ENCODE measurements around the gene ST6GALNAC6. TPM values are rescaled to one million over a fixed set of nuclear protein-coding genes. Genes with fewer than 3 reads are reported as not detected.
A peak's percentile ranks its signal among the peaks of the same experiment; 100 is the strongest.
"Not testable (repeated sequence)": the region's sequence is repeated elsewhere in the genome, so short reads cannot be mapped to it uniquely, and the experiment has no call there.

Gene ST6GALNAC6
- total and polyA plus RNA-seq, 4 donors, result 28.3 to 59.8 (median 48.6) TPM

DNA sequence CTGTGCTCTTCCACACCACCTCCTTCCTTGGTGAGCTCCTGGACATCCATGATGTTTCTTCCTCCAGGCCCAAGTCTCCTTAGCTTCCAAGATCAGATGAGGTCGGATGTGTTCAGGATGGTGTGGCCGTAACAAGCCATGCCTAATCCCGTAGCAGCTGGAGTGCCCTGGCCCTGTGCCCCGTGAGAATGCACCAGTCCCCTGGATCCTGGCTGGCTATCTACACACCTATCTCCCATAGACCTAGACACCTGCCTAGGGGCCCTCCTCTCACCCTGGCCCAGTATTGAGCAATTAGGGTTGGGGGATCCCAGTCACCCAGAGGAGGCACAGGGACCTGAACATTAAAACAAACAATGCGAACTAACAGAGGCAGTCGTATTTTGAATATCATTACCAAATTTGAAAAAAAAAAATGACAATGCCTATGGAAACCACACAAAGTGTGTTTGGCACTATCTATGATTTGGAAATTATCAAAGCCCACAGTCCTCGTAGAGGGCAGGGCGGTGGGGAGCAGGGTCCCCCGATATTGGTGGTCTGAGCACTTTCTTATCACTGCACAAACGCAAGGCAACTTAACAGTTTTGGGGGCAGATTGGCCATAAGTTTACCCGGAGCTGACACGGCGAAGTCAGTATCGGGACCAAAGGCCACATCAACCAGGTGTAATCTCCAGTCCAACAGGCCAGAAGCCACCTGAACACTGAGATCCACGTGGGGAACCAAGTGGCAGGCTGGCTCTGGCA is 58.1 kb downstream of the ST6GALNAC6 start:
- no peaks in the 10 kb centered on the region for H3K27me3 ChIP-seq (ENCODE audit: control insufficient read depth in 3 of 3, insufficient read depth in 3 of 3, low read length in 2 of 3)
- ATAC-seq (ENCODE audit: insufficient read depth, low FRiP score) (no peak), DNase-seq (no peak)
- peak overlapping the region in 1 of 2 donors; percentile 65 for H3K27ac ChIP-seq (ENCODE audit: low read depth in 1 of 2, low read length in 1 of 2)
- no peak overlapping the region for H3K4me3 ChIP-seq
- H3K36me3 ChIP-seq (ENCODE audit: control insufficient read depth in 4 of 4, insufficient read depth in 4 of 4, low read length in 4 of 4), result peaks cover 0 to 12% (median 2%) of the 10 kb centered on the region in 4 donors
- H3K9ac ChIP-seq (ENCODE audit: insufficient read depth in 1 of 2, low read length in 2 of 2), result no peak overlapping the region
- H3K4me1 ChIP-seq (ENCODE audit: control insufficient read depth in 5 of 5, insufficient read depth in 5 of 5, low read length in 5 of 5), result peaks cover 13 to 40% (median 28%) of the 10 kb centered on the region in 5 donors
- TF ChIP-seq, protein P1, sequence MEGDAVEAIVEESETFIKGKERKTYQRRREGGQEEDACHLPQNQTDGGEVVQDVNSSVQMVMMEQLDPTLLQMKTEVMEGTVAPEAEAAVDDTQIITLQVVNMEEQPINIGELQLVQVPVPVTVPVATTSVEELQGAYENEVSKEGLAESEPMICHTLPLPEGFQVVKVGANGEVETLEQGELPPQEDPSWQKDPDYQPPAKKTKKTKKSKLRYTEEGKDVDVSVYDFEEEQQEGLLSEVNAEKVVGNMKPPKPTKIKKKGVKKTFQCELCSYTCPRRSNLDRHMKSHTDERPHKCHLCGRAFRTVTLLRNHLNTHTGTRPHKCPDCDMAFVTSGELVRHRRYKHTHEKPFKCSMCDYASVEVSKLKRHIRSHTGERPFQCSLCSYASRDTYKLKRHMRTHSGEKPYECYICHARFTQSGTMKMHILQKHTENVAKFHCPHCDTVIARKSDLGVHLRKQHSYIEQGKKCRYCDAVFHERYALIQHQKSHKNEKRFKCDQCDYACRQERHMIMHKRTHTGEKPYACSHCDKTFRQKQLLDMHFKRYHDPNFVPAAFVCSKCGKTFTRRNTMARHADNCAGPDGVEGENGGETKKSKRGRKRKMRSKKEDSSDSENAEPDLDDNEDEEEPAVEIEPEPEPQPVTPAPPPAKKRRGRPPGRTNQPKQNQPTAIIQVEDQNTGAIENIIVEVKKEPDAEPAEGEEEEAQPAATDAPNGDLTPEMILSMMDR (IDR thresholded peaks at IDR 0.05; ENCODE audit: control extremely low read depth, extremely low read depth), result no peak
- H3K9me3 ChIP-seq (ENCODE audit: control insufficient read depth in 4 of 4, insufficient read depth in 3 of 4, low read length in 3 of 4), result no peaks in the 10 kb centered on the region
- 78 to 83% methylated on average over 15 of the region's 15 CpGs for WGBS, 2 donors

DNA sequence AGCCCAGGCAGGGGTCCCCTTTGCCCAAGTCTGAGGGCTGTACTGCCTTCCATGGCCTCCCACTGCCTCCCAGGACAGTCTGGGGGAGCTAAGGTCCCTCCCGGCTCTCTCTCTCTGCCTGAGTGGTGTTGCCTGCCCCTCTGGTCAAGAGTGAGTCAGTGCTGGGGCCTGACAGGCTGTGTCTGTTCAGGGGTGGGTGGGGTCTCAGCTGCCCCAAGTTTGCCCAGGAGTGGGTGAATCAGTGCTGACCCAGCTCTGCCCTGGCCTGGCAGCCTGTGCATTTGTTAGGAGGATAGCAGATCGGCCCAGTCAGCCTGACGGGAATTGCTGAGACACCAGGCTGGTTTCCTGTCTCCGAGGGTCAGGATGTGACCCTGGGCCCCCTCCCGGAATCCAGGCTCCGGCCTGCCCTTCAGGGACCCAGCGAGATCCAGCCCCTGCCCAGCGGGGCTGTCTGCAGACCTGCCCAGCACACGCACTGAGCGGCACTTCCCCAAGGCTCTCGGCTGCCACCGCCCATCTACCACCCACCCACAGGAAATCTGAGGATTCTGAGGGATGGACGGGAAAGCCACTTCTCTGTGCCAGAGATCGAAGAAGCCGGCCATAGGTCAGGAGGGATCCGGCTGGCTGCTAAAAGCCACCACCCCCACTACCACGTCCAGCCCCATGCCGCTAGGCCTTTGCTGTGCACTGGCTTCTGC is 60.9 kb downstream of the ST6GALNAC6 start:
- H3K27me3 ChIP-seq (ENCODE audit: control insufficient read depth in 3 of 3, insufficient read depth in 3 of 3, low read length in 2 of 3), result no peaks in the 10 kb centered on the region
- H3K27ac ChIP-seq (ENCODE audit: low read depth in 1 of 2, low read length in 1 of 2), result peak overlapping the region; percentile 79 to 96
- TF ChIP-seq, protein P1 (IDR thresholded peaks at IDR 0.05; ENCODE audit: control extremely low read depth, extremely low read depth), result no peak
- no peaks in the 10 kb centered on the region for H3K9me3 ChIP-seq (ENCODE audit: control insufficient read depth in 4 of 4, insufficient read depth in 3 of 4, low read length in 3 of 4)
- DNase-seq, result peak in 2 of 3 donors; percentile 52 to 60
- H3K36me3 ChIP-seq (ENCODE audit: control insufficient read depth in 4 of 4, insufficient read depth in 4 of 4, low read length in 4 of 4), result peaks cover 0 to 12% (median 2%) of the 10 kb centered on the region in 4 donors
- H3K4me1 ChIP-seq (ENCODE audit: control insufficient read depth in 5 of 5, insufficient read depth in 5 of 5, low read length in 5 of 5), result peaks cover 16 to 40% (median 29%) of the 10 kb centered on the region in 5 donors
- WGBS, 2 donors, result 22 to 32% methylated on average over 18 of the region's 18 CpGs
- H3K4me3 ChIP-seq, result no peak overlapping the region
- peak; percentile 87 for ATAC-seq (ENCODE audit: insufficient read depth, low FRiP score)
- H3K9ac ChIP-seq (ENCODE audit: insufficient read depth in 1 of 2, low read length in 2 of 2), result no peak overlapping the region

DNA sequence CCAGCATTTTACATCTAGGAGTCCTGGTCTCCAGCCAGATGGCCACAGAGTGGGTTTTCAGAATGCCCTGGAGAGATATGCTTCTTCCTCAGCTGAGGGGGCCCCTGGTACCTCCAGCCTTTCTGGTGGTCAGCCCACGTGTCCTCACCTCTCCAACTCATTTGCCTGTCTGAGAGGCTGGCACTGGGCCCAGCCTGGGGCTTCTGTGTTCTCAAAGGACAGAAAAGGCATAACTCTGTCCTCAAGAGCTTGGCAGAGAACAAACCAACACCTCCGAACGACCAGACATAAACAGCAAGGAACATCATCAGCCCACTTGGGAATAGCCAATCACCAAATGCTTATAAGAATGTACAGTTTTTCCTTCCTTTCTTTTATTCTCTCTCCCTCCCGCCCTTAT is 62.1 kb downstream of the ST6GALNAC6 start:
- peak overlapping the region; percentile 79 to 96 for H3K27ac ChIP-seq (ENCODE audit: low read depth in 1 of 2, low read length in 1 of 2)
- H3K4me1 ChIP-seq (ENCODE audit: control insufficient read depth in 5 of 5, insufficient read depth in 5 of 5, low read length in 5 of 5), result peaks cover 16 to 40% (median 31%) of the 10 kb centered on the region in 5 donors
- TF ChIP-seq, protein P1 (IDR thresholded peaks at IDR 0.05; ENCODE audit: control extremely low read depth, extremely low read depth), result no peak
- H3K9me3 ChIP-seq (ENCODE audit: control insufficient read depth in 4 of 4, insufficient read depth in 3 of 4, low read length in 3 of 4), result no peaks in the 10 kb centered on the region
- no peaks in the 10 kb centered on the region for H3K27me3 ChIP-seq (ENCODE audit: control insufficient read depth in 3 of 3, insufficient read depth in 3 of 3, low read length in 2 of 3)
- peaks cover 0 to 8% (median 2%) of the 10 kb centered on the region in 4 donors for H3K36me3 ChIP-seq (ENCODE audit: control insufficient read depth in 4 of 4, insufficient read depth in 4 of 4, low read length in 4 of 4)
- peak; percentile 51 to 70 (median 62) for DNase-seq
- no peak overlapping the region for H3K4me3 ChIP-seq
- ATAC-seq (ENCODE audit: insufficient read depth, low FRiP score), result no peak
- WGBS, 2 donors, result 48 to 52% methylated on average over 4 of the region's 4 CpGs
- no peak overlapping the region for H3K9ac ChIP-seq (ENCODE audit: insufficient read depth in 1 of 2, low read length in 2 of 2)

DNA sequence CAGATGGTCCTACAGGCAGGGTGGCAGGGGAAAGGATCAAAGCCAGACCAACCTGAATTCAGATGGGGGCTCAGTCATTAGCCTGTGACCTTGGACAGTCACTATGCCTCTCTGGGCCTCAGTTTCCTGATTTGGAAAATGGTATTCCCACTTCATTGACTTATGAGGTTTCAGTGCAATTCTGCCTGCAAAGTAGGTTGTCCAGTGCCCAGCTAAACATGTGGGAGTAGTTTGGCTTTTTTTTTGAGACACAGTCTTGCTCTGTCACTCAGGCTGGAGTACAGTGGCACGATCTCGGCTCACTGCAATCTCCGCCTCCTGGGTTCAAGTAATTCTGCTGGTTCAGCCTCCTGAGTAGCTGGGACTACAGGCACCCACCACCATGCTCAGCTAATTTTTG is 62.8 kb downstream of the ST6GALNAC6 start:
- not testable (repeated sequence) for H3K9ac ChIP-seq (ENCODE audit: insufficient read depth in 1 of 2, low read length in 2 of 2)

More for the DNA sequence above, 62.8 kb downstream of the ST6GALNAC6 start:
- not testable (repeated sequence) for ATAC-seq (ENCODE audit: insufficient read depth, low FRiP score); H3K27me3 ChIP-seq (ENCODE audit: control insufficient read depth in 3 of 3, insufficient read depth in 3 of 3, low read length in 2 of 3); H3K36me3 ChIP-seq (ENCODE audit: control insufficient read depth in 4 of 4, insufficient read depth in 4 of 4, low read length in 4 of 4); H3K4me3 ChIP-seq; DNase-seq; H3K9me3 ChIP-seq (ENCODE audit: control insufficient read depth in 4 of 4, insufficient read depth in 3 of 4, low read length in 3 of 4)
- peak overlapping the region; percentile 34 to 96 for H3K27ac ChIP-seq (ENCODE audit: low read depth in 1 of 2, low read length in 1 of 2)
- H3K4me1 ChIP-seq (ENCODE audit: control insufficient read depth in 5 of 5, insufficient read depth in 5 of 5, low read length in 5 of 5), result peaks cover 16 to 40% (median 31%) of the 10 kb centered on the region in 5 donors
- WGBS, 2 donors, result 56 to 82% methylated on average over 3 of the region's 3 CpGs
